Psoas muscle (tissue), 8 donors: ENCODE results near the gene ABCA9. TPM values are rescaled to one million over a fixed set of nuclear protein-coding genes. Genes with fewer than 3 reads are reported as not detected.

ENCODE experiments used
- ATAC-seq, 4 donors: fragments of 200-7000 bp; cut with Tn5 transposase; one replicate each; pipeline ENCODE4 v1.9.1; 2020; ENCODE audit warnings: moderate library complexity in 3 of 4, mild to moderate bottlenecking in 2 of 4
- DNase-seq, 2 donors: peaks; one replicate each; pipeline ENCODE4 v3.0.0-alpha.2; 2020
- H3K27ac ChIP-seq: fragments of 200-600 bp; one replicate; pipeline ENCODE4 v1.8.0; 2022
- H3K27me3 ChIP-seq, 3 donors: fragments of 200-600 bp in 1 of 3; one replicate each; pipeline versions ENCODE4 v1.6.1 to v1.8.0; 2013 to 2022; ENCODE audit warnings: low read length in 2 of 3, mild to moderate bottlenecking in 2 of 3, moderate library complexity in 1 of 3; ENCODE audit not compliant: insufficient read depth in 3 of 3
- H3K36me3 ChIP-seq, 2 donors: fragments of 200-600 bp in 1 of 2; one replicate each; pipeline versions ENCODE4 v1.6.1 to v1.8.0; 2013 to 2022; ENCODE audit warnings: low read depth in 1 of 2, mild to moderate bottlenecking in 1 of 2, moderate library complexity in 1 of 2; ENCODE audit not compliant: insufficient read depth in 1 of 2
- H3K4me1 ChIP-seq: fragments of 200-600 bp; one replicate; pipeline ENCODE4 v1.8.0; 2022
- H3K4me3 ChIP-seq: fragments of 200-600 bp; one replicate; pipeline ENCODE4 v1.8.0; 2022; ENCODE audit warnings: mild to moderate bottlenecking
- H3K9me3 ChIP-seq: fragments of 200-600 bp; one replicate; pipeline ENCODE4 v1.8.0; 2022
- CTCF ChIP-seq: fragments of 200-600 bp; IDR thresholded peaks from one replicate; pipeline ENCODE4 v1.8.0; 2022; ENCODE audit warnings: antibody characterized with exemption
- WGBS, 3 donors: extraction: QIAGEN DNeasy Blood & Tissue Kit; methylation state at CpG; one replicate each; pipeline versions ENCODE4 v1.1.6 to v1.1.7; 2013; 5-methylcytosine and 5-hydroxymethylcytosine counted together
- intact Hi-C, 2 donors: fragments of 100-400 bp; cut with DNase I; formaldehyde crosslinking; loops; one replicate each; pipeline versions ENCODE4 v1.11.0 to v1.14.2; 2022
- polyA plus RNA-seq, 3 donors: library from polyadenylated mRNA; stranded (reverse); fragments of 200-250 nt; gene quantifications; one replicate each; pipeline ENCODE4 v1.2.3, GENCODE V29; 2013
- total RNA-seq, 4 donors: library from RNA; stranded (reverse); fragmentation: NEBNext Ultra II Directional in 2 of 4; extraction: Animal tissue kit (Norgen Biotek cat#: 25700) in 2 of 4; gene quantifications; one replicate each; pipeline versions ENCODE4 v1.2.1 to v1.2.4, GENCODE V29; 2021 to 2023
- donor health status: healthy with polysubstance abuse.
- donor health status: DM: no; HTN: no; CAD: no; lungs with moderate emphysema.
- donor health status: Bipolar disorder and iron deficiency.
- donor health status: healthy.
- donor health status: DM: yes; HTN: yes; CAD: no.
- donor health status: DM: no; HTN: no; CAD: no.
- donor health status: DM: no; HTN: no; CAD: no.
- donor health status: DM: yes; HTN: yes; CAD: no.

The ABCA9 gene
- total and polyA plus RNA-seq, 7 donors, result 1.6 to 13.8 (median 4.2) TPM

- DNase-seq (no peak), ATAC-seq (no peak)
- no peak overlapping the region for H3K4me3 ChIP-seq
- no peaks in the 10 kb centered on the region for H3K4me1 ChIP-seq
- H3K27ac ChIP-seq, result no peak overlapping the region
- no peak for TF ChIP-seq CTCF
- peaks cover 0 to 18% of the 10 kb centered on the region in 2 donors for H3K36me3 ChIP-seq
- no peaks in the 10 kb centered on the region for H3K27me3 ChIP-seq
- H3K9me3 ChIP-seq, result no peaks in the 10 kb centered on the region
- intact Hi-C loops, result no loop called here
Observed at GRCh38 chr17:69065113-69065512, 4.4 kb upstream of the ABCA9 start.

- intact Hi-C loops, result no loop called here
- Histone ChIP-seq H3K27ac (no peak overlapping the region), H3K36me3 (peaks cover 0 to 18% of the 10 kb centered on the region in 2 donors), H3K4me1 (no peaks in the 10 kb centered on the region), H3K9me3 (no peaks in the 10 kb centered on the region), H3K27me3 (no peaks in the 10 kb centered on the region), H3K4me3 (no peak overlapping the region)
- DNase-seq, result no peak
- no peak for TF ChIP-seq CTCF
- 84 to 92% (median 89%) methylated on average over 1 of the region's 1 CpG for WGBS, 3 donors
- ATAC-seq, result no peak
Observed at GRCh38 chr17:69064476-69064875, 3.7 kb upstream of the ABCA9 start.

- Histone ChIP-seq H3K36me3 (peaks cover 0 to 15% of the 10 kb centered on the region in 2 donors), H3K4me3 (no peak overlapping the region), H3K4me1 (no peaks in the 10 kb centered on the region), H3K9me3 (no peaks in the 10 kb centered on the region), H3K27ac (no peak overlapping the region), H3K27me3 (no peaks in the 10 kb centered on the region)
- intact Hi-C loops, result no loop called here
- WGBS, 3 donors, result 89 to 92% (median 92%) methylated on average over 2 of the region's 2 CpGs
- no peak for TF ChIP-seq CTCF
- DNase-seq, result no peak
- ATAC-seq, result no peak
Observed at GRCh38 chr17:69064001-69064400, 3.3 kb upstream of the ABCA9 start.

GRCh38 chr17:69062860-69063581 lies 2.3 kb upstream of the ABCA9 start:
- intact Hi-C loops, result no loop called here
- TF ChIP-seq CTCF, result no peak
- Histone ChIP-seq H3K4me1 (no peaks in the 10 kb centered on the region), H3K9me3 (no peaks in the 10 kb centered on the region), H3K27ac (no peak overlapping the region), H3K4me3 (no peak overlapping the region), H3K27me3 (no peaks in the 10 kb centered on the region), H3K36me3 (peaks cover 0 to 15% of the 10 kb centered on the region in 2 donors)
- ATAC-seq (no peak), DNase-seq (no peak)
- WGBS, 3 donors, result 69 to 90% (median 87%) methylated on average over 4 of the region's 4 CpGs
